H9 (cell line): ENCODE data around the gene C5AR1. TPM values are rescaled to one million over a fixed set of nuclear protein-coding genes. Genes with fewer than 3 reads are reported as not detected.
A peak's percentile ranks its signal among the peaks of the same experiment; 100 is the strongest.

Experiments used
- DNase-seq: peaks from one replicate; pipeline ENCODE4 v3.0.0-alpha.2; 2017
- H2AFZ ChIP-seq: one replicate; pipeline ENCODE4 v1.6.1; 2013; ENCODE audit warnings: mild to moderate bottlenecking, low read length, control low read depth, moderate library complexity
- H2AK5ac ChIP-seq: 2 replicates; pipeline ENCODE4 v1.6.1; 2013; ENCODE audit warnings: low read length, control low read depth, mixed read lengths; ENCODE audit not compliant: insufficient read length
- H2BK120ac ChIP-seq: one replicate; pipeline ENCODE4 v1.6.1; 2013; ENCODE audit warnings: low read depth, mild to moderate bottlenecking, low read length, control low read depth, inconsistent platforms; ENCODE audit not compliant: poor library complexity, severe bottlenecking
- H2BK12ac ChIP-seq: 2 replicates; pipeline ENCODE4 v1.6.1; 2013; ENCODE audit warnings: low read length, control low read depth, mixed read lengths, low read depth; ENCODE audit not compliant: insufficient read length
- H2BK15ac ChIP-seq: 2 replicates; pipeline ENCODE4 v1.6.1; 2013; ENCODE audit warnings: low read depth, low read length, control low read depth
- H2BK20ac ChIP-seq: one replicate; pipeline ENCODE4 v1.6.1; 2013; ENCODE audit warnings: low read depth, mild to moderate bottlenecking, low read length, control low read depth, inconsistent platforms; ENCODE audit not compliant: poor library complexity, severe bottlenecking
- H2BK5ac ChIP-seq: 2 replicates; pipeline ENCODE4 v1.6.1; 2013; ENCODE audit warnings: low read length, control low read depth, mixed read lengths; ENCODE audit not compliant: insufficient read length
- H3K14ac ChIP-seq: 2 replicates; pipeline ENCODE4 v1.6.1; 2013; ENCODE audit warnings: low read length, control low read depth; ENCODE audit not compliant: insufficient read depth
- H3K18ac ChIP-seq: 2 replicates; pipeline ENCODE4 v1.6.1; 2013; ENCODE audit warnings: low read depth, mild to moderate bottlenecking, mixed read lengths, low read length, control low read depth; ENCODE audit not compliant: insufficient read length
- H3K23ac ChIP-seq: 2 replicates; pipeline ENCODE4 v1.6.1; 2013; ENCODE audit warnings: low read length, control low read depth, mixed read lengths, low read depth; ENCODE audit not compliant: insufficient read length
- H3K23me2 ChIP-seq: 2 replicates; pipeline ENCODE4 v1.6.1; 2013; ENCODE audit warnings: low read depth, mild to moderate bottlenecking, mixed read lengths, low read length, control low read depth; ENCODE audit not compliant: insufficient read length, poor library complexity, severe bottlenecking
- H3K27ac ChIP-seq: 2 replicates; pipeline ENCODE4 v1.5.1; 2013; ENCODE audit warnings: low read length, control low read depth, mixed read lengths, low read depth; ENCODE audit not compliant: insufficient read length
- H3K27me3 ChIP-seq: 2 replicates; pipeline ENCODE4 v1.6.1; 2013; ENCODE audit warnings: low read length, control low read depth, inconsistent platforms; ENCODE audit not compliant: insufficient read depth
- H3K4ac ChIP-seq: 2 replicates; pipeline ENCODE4 v1.6.1; 2013; ENCODE audit warnings: low read depth, mild to moderate bottlenecking, control low read depth, inconsistent platforms, low read length, moderate library complexity
- H3K4me1 ChIP-seq: 2 replicates; pipeline ENCODE4 v1.6.1; 2013; ENCODE audit warnings: low read length, control low read depth, inconsistent platforms; ENCODE audit not compliant: insufficient read depth
- H3K4me2 ChIP-seq: 2 replicates; pipeline ENCODE4 v1.6.1; 2013; ENCODE audit warnings: low read length, control low read depth, mixed read lengths; ENCODE audit not compliant: insufficient read length, insufficient read depth
- H3K56ac ChIP-seq: 2 replicates; pipeline ENCODE4 v1.6.1; 2013; ENCODE audit warnings: low read depth, mild to moderate bottlenecking, mixed read lengths, low read length, control low read depth; ENCODE audit not compliant: insufficient read length
- H3K79me1 ChIP-seq: 2 replicates; pipeline ENCODE4 v1.6.1; 2013; ENCODE audit warnings: low read depth, mild to moderate bottlenecking, moderate library complexity, low read length, control low read depth, inconsistent platforms; ENCODE audit not compliant: insufficient read depth, poor library complexity, severe bottlenecking
- H3K79me2 ChIP-seq: 2 replicates; pipeline ENCODE4 v1.6.1; 2013; ENCODE audit warnings: low read length, control low read depth, inconsistent platforms; ENCODE audit not compliant: insufficient read depth
- H3K9ac ChIP-seq: 2 replicates; pipeline ENCODE4 v1.6.1; 2013; ENCODE audit warnings: low read length, control low read depth, mixed read lengths; ENCODE audit not compliant: insufficient read length; ENCODE audit errors: extremely low read depth
- H3K9me3 ChIP-seq: one replicate; pipeline ENCODE4 v1.6.1; 2013; ENCODE audit warnings: low read depth, low read length, inconsistent platforms; ENCODE audit not compliant: control insufficient read depth
- H3T11ph ChIP-seq: one replicate; pipeline ENCODE4 v1.6.1; 2013; ENCODE audit warnings: mild to moderate bottlenecking, low read length, control low read depth, inconsistent platforms
- H4K20me1 ChIP-seq: one replicate; pipeline ENCODE4 v1.6.1; 2013; ENCODE audit not compliant: control insufficient read depth, insufficient read length, insufficient read depth
- H4K5ac ChIP-seq: 2 replicates; pipeline ENCODE4 v1.6.1; 2013; ENCODE audit warnings: low read depth, mild to moderate bottlenecking, mixed read lengths, low read length, control low read depth; ENCODE audit not compliant: insufficient read length
- H4K8ac ChIP-seq: replicated peaks from 2 replicates; pipeline ENCODE4 v1.6.1; 2013; ENCODE audit warnings: low read length, control low read depth, mixed read lengths, low read depth; ENCODE audit not compliant: insufficient read length
- H4K91ac ChIP-seq: 2 replicates; pipeline ENCODE4 v1.6.1; 2013; ENCODE audit warnings: low read depth, mild to moderate bottlenecking, moderate library complexity, mixed read lengths, low read length, control low read depth; ENCODE audit not compliant: insufficient read length
- H3K27ac Mint-ChIP-seq, 3 experiments: 2 replicates in 2 of 3; 3 replicates in 1 of 3; pipeline ENCODE4 v1.8.0; 2020 to 2021; ENCODE audit warnings: mixed read lengths in 3 of 3, mild to moderate bottlenecking in 1 of 3, moderate library complexity in 1 of 3
- H3K27me3 Mint-ChIP-seq: 2 replicates; pipeline ENCODE4 v1.8.0; 2021; ENCODE audit warnings: low read depth, mild to moderate bottlenecking, moderate library complexity, mixed read lengths
- H3K36me3 Mint-ChIP-seq, 3 experiments: 2 replicates in 2 of 3; 3 replicates in 1 of 3; pipeline ENCODE4 v1.8.0; 2020 to 2021; ENCODE audit warnings: low read depth in 3 of 3, mixed read lengths in 3 of 3; ENCODE audit not compliant: insufficient read depth in 1 of 3
- H3K4me1 Mint-ChIP-seq, 2 experiments: 2 replicates each; pipeline ENCODE4 v1.8.0; 2020; ENCODE audit warnings: mixed read lengths in 2 of 2
- H3K4me3 Mint-ChIP-seq, 2 experiments: 2 replicates in 1 of 2; 3 replicates in 1 of 2; pipeline ENCODE4 v1.8.0; 2020 to 2021; ENCODE audit warnings: mild to moderate bottlenecking in 2 of 2, mixed read lengths in 2 of 2, moderate library complexity in 1 of 2
- H3K9me3 Mint-ChIP-seq, 2 experiments: 2 replicates in 1 of 2; 3 replicates in 1 of 2; pipeline ENCODE4 v1.8.0; 2020; ENCODE audit warnings: mild to moderate bottlenecking in 2 of 2, mixed read lengths in 2 of 2, moderate library complexity in 1 of 2
- CTCF ChIP-seq: fragments of 200-600 bp; sonication (generic); conservative IDR thresholded peaks from 3 replicates; pipeline ENCODE4 v1.8.0; 2021; ENCODE audit warnings: antibody characterized with exemption, mild to moderate bottlenecking
- WGBS: extraction: QIAGEN DNeasy Blood & Tissue Kit; methylation state at CpG from one replicate; pipeline ENCODE4 v1.1.7; 2013; ENCODE audit warnings: missing lambda C conversion rate, low lambda C conversion rate, mixed read lengths; ENCODE audit not compliant: insufficient read length; ENCODE audit errors: extremely low coverage; 5-methylcytosine and 5-hydroxymethylcytosine counted together
- total RNA-seq: library from RNA; stranded (reverse); gene quantifications from 2 replicates; pipeline ENCODE4 v1.2.1, GENCODE V29; 2021

The C5AR1 gene
- total RNA-seq, 1 experiment from 2014 or later, result 1.8 TPM

- H2BK120ac ChIP-seq, result no peak overlapping the region
- no CpG with 5 or more reads among the region's 42 CpGs for WGBS
- H2BK5ac ChIP-seq, result no peak overlapping the region
- H3K4me3 Mint-ChIP-seq, result peak overlapping the region; percentile 86 to 93
- H3T11ph ChIP-seq, result no peak overlapping the region
- no peaks in the 10 kb centered on the region for H4K20me1 ChIP-seq
- H2BK15ac ChIP-seq, result no peak overlapping the region
- no peaks in the 10 kb centered on the region for H3K9me3 Mint-ChIP-seq
- DNase-seq, result no peak
- no peak overlapping the region for H2BK12ac ChIP-seq
- no peak overlapping the region for H3K27ac ChIP-seq
- no peaks in the 10 kb centered on the region for H3K9me3 ChIP-seq
- H3K14ac ChIP-seq, result no peak overlapping the region; the same call in 1 of the 2 replicates
- H3K4me1 Mint-ChIP-seq, result peaks cover 22 to 27% of the 10 kb centered on the region in 2 experiments
- H3K27me3 Mint-ChIP-seq, result peaks cover 13% of the 10 kb centered on the region
- H3K27me3 ChIP-seq, result no peaks in the 10 kb centered on the region
- peaks cover 13 to 34% (median 33%) of the 10 kb centered on the region in 3 experiments; a peak in 6 of 7 replicates for H3K36me3 Mint-ChIP-seq
- H2AK5ac ChIP-seq, result no peak overlapping the region
- H4K91ac ChIP-seq, result no peak overlapping the region
- H2BK20ac ChIP-seq, result no peak overlapping the region
- TF ChIP-seq CTCF, result no peak
- H3K79me2 ChIP-seq, result no peaks in the 10 kb centered on the region
- H3K4me1 ChIP-seq, result peaks cover 5% of the 10 kb centered on the region
- H3K18ac ChIP-seq, result no peak overlapping the region
- no peak overlapping the region for H3K4ac ChIP-seq
- no peak overlapping the region for H2AFZ ChIP-seq
- no peak overlapping the region for H4K5ac ChIP-seq
- no peak overlapping the region for H3K56ac ChIP-seq
- H3K23me2 ChIP-seq, result peaks cover 17% of the 10 kb centered on the region
- peak overlapping the region; percentile 57 to 95 (median 94); a peak in 6 of 7 replicates for H3K27ac Mint-ChIP-seq
- no peaks in the 10 kb centered on the region for H3K79me1 ChIP-seq
- H3K4me2 ChIP-seq, result peak overlapping the region; percentile 60
- H3K9ac ChIP-seq, result peak overlapping the region; percentile 0
- H3K23ac ChIP-seq, result no peak overlapping the region
- no peak overlapping the region for H4K8ac ChIP-seq
Measured at GRCh38 chr19:47272448-47273312, 37.0 kb upstream of the C5AR1 start.
